GM12878 (cell line): ENCODE results near the gene MTHFD2. TPM values are rescaled to one million over a fixed set of nuclear protein-coding genes. Genes with fewer than 3 reads are reported as not detected.

Experiments
- ATAC-seq: fragments of 200-7000 bp; cut with Tn5 transposase; 3 replicates; pipeline ENCODE4 v1.9.1; 2020; ENCODE audit warnings: mild to moderate bottlenecking, moderate library complexity
- BruUV-seq: library from RNA; stranded (reverse); fragments of 400-500 nt; replicated peaks from 2 replicates; lab custom pipeline; 2021; lab: Mats Ljungman, UMichigan
- CTCF ChIA-PET: fragments of 300-600 bp; sonication (Branson Sonifier 250); formaldehyde crosslinking; extraction: SDS; loops from one replicate; lab custom pipeline; 2021; ENCODE audit warnings: inconsistent platforms; lab: Yijun Ruan, JAX
- POLR2A ChIA-PET: fragments of 350-600 bp; formaldehyde crosslinking; extraction: SDS; loops from one replicate; lab custom pipeline; 2021; ENCODE audit warnings: inconsistent platforms; lab: Charles Lee
- RAD21 ChIA-PET: fragments of 300-600 bp; sonication (Branson Sonifier 250); formaldehyde crosslinking; loops from one replicate; lab custom pipeline; 2023; ENCODE audit warnings: antibody characterized with exemption; ENCODE audit not compliant: unreplicated experiment; lab: Charles Lee
- SMC1A ChIA-PET: fragments of 300-600 bp; sonication (Branson Sonifier 250); formaldehyde crosslinking; loops from one replicate; lab custom pipeline; 2023; ENCODE audit not compliant: unreplicated experiment, uncharacterized antibody; lab: Charles Lee
- DNase-seq: peaks from one replicate; pipeline ENCODE4 v3.0.0-alpha.2; 2011; ENCODE audit warnings: low read depth, low spot score
- FAIRE-seq: peaks from 3 replicates; lab custom pipeline; 2011; peaks lifted over from hg19 to GRCh38; lab: Jason Lieb, UNC
- H2AFZ ChIP-seq: 2 replicates; pipeline ENCODE4 v1.6.0; 2011; ENCODE audit warnings: low read depth, low read length, control low read depth; ENCODE audit not compliant: control insufficient read depth
- H3K27ac ChIP-seq: 2 replicates; pipeline ENCODE4 v1.5.1; 2011; ENCODE audit warnings: control low read depth; ENCODE audit not compliant: control insufficient read depth, insufficient read depth
- H3K27me3 ChIP-seq, 2 experiments: replicated peaks in 1 of 2; 2 replicates each; pipeline versions ENCODE4 v1.6.0 to v1.6.1; 2011; ENCODE audit warnings: low read length in 1 of 2; ENCODE audit not compliant: control insufficient read depth in 2 of 2, insufficient read depth in 2 of 2
- H3K36me3 ChIP-seq, 2 experiments: 2 replicates each; pipeline ENCODE4 v1.5.1; 2011; ENCODE audit warnings: low read length in 1 of 2; ENCODE audit not compliant: control insufficient read depth in 2 of 2, insufficient read depth in 2 of 2
- H3K4me1 ChIP-seq: 2 replicates; pipeline ENCODE4 v1.6.1; 2011; ENCODE audit warnings: mild to moderate bottlenecking, low read length, moderate library complexity, mixed read lengths; ENCODE audit not compliant: control insufficient read depth, insufficient read depth
- H3K4me2 ChIP-seq: 2 replicates; pipeline ENCODE4 v1.6.0; 2011; ENCODE audit warnings: control low read depth; ENCODE audit not compliant: control insufficient read depth, insufficient read depth
- H3K4me3 ChIP-seq: fragments of 200-600 bp; sonication (generic); 2 replicates; pipeline ENCODE4 v1.5.1; 2016
- H3K79me2 ChIP-seq: 2 replicates; pipeline ENCODE4 v1.6.0; 2011; ENCODE audit warnings: low read length; ENCODE audit not compliant: control insufficient read depth, insufficient read depth
- H3K9ac ChIP-seq: 2 replicates; pipeline ENCODE4 v1.8.0; 2011; ENCODE audit warnings: low read length, control low read depth, mixed read lengths; ENCODE audit not compliant: control insufficient read depth, insufficient read depth
- H3K9me3 ChIP-seq: replicated peaks from 3 replicates; pipeline ENCODE4 v1.5.1; 2011; ENCODE audit warnings: mild to moderate bottlenecking, low read length; ENCODE audit not compliant: control insufficient read depth, insufficient read depth
- H4K20me1 ChIP-seq: 2 replicates; pipeline ENCODE4 v1.6.0; 2011; ENCODE audit not compliant: control insufficient read depth, insufficient read depth
- BHLHE40 ChIP-seq, 2 experiments: fragments of 450-650 bp in 1 of 2; IDR thresholded peaks; 2 replicates each; pipeline ENCODE4 v1.6.1; 2011 to 2017; ENCODE audit warnings: low read depth in 2 of 2, borderline replicate concordance in 1 of 2, improper control_type of control experiment in 1 of 2, low read length in 1 of 2, mild to moderate bottlenecking in 1 of 2
- BRCA1 ChIP-seq: IDR thresholded peaks from 2 replicates; pipeline ENCODE4 v1.6.1; 2011; ENCODE audit warnings: low read depth, low read length, improper control_type of control experiment
- IKZF1 ChIP-seq: fragments of 450-650 bp; conservative IDR thresholded peaks from 2 replicates; pipeline ENCODE4 v1.6.1; 2017; ENCODE audit warnings: antibody characterized with exemption, mild to moderate bottlenecking
- IKZF2 ChIP-seq, 2 experiments: fragments of 450-650 bp; IDR thresholded peaks; 2 replicates each; pipeline ENCODE4 v1.6.1; 2017; ENCODE audit warnings: mild to moderate bottlenecking in 2 of 2, moderate library complexity in 2 of 2
- NBN ChIP-seq: fragments of 450-650 bp; IDR thresholded peaks from 2 replicates; pipeline ENCODE4 v1.6.1; 2016
- SPI1 ChIP-seq: IDR thresholded peaks from 2 replicates; pipeline ENCODE4 v1.6.1; 2011; ENCODE audit warnings: low read depth, mild to moderate bottlenecking, low read length, moderate library complexity, borderline replicate concordance; ENCODE audit not compliant: insufficient read depth
- TCF12 ChIP-seq: IDR thresholded peaks from 2 replicates; pipeline ENCODE4 v1.6.1; 2011; ENCODE audit warnings: low read depth, mild to moderate bottlenecking, low read length
- ZNF24 ChIP-seq: fragments of 450-650 bp; IDR thresholded peaks from 2 replicates; pipeline ENCODE4 v1.6.1; 2017; ENCODE audit warnings: antibody characterized with exemption, mild to moderate bottlenecking
- WGBS: methylation state at CpG from one replicate; pipeline ENCODE4 v1.1.6; 2016; ENCODE audit warnings: low lambda C conversion rate; ENCODE audit not compliant: insufficient replicate concordance, insufficient coverage; ENCODE audit errors: missing lambda C conversion rate; 5-methylcytosine and 5-hydroxymethylcytosine counted together
- in situ Hi-C: fragments of 300-500 bp; cut with MboI; formaldehyde crosslinking; loops from 9 replicates; pipeline ENCODE4 v1.14.3; 2018; ENCODE audit warnings: mixed read lengths
- intact Hi-C: fragments of 100-400 bp; cut with micrococcal nuclease; formaldehyde crosslinking; loops from one replicate; pipeline ENCODE4 v1.14.2; 2022; ENCODE audit not compliant: unreplicated experiment
- polyA plus RNA-seq, 11 experiments: library from polyadenylated mRNA; depleted of rRNA in 4 of 11; unstranded in 6 of 11; stranded (reverse) in 5 of 11; fragments of >200 nt; fragmentation: Nextera tagmentation in 4 of 11; fragmentation: Illumina TruSeq in 1 of 11; extraction: Ambion mirVana in 4 of 11; extraction: Trizol in 1 of 11; gene quantifications; 1 replicate in 1 of 11; 2 replicates in 10 of 11; pipeline versions ENCODE4 v1.2.1 to v1.2.3, GENCODE V29; 2011 to 2016; ENCODE audit warnings: inconsistent platforms in 2 of 11, missing spikeins in 2 of 11, low read depth in 1 of 11
- total RNA-seq, 4 experiments: library from RNA; depleted of rRNA in 3 of 4; stranded (reverse); fragments of >200 nt in 3 of 4; fragmentation: Illumina TruSeq in 1 of 4; extraction: Trizol in 1 of 4; gene quantifications; 2 replicates each; pipeline versions ENCODE4 v1.2.1 to v1.2.3, GENCODE V29; 2013 to 2021

The MTHFD2 gene
- total and polyA plus RNA-seq, 10 of the 15 experiments (the other 5 are each of a cell fraction or from before 2014, with no cell fraction given) = 128 to 292 (median 150) TPM

DNA sequence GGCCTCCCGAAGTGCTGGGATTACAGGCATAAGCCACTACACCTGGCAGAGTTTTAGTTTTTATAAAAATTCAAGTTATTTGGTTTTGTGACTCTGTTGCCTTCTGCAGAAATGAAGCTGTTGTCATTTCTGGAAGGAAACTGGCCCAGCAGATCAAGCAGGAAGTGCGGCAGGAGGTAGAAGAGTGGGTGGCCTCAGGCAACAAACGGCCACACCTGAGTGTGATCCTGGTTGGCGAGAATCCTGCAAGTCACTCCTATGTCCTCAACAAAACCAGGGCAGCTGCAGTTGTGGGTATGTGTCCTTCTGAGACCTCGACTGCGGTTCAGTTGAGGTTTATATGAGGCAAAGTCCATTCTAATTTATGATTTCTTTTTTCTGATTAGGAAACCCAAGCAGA lies 7.2 kb downstream of the MTHFD2 start:
- ChIA-PET CTCF (interaction anchor here (0.7 to 3.7 kb wide), 12 partner anchors 11 to 381 kb away, joined by 3 to 15 read pairs (median 6); partner anchors contain the start of genes BOLA3, MOB1A and STAMBP), SMC1A (interaction anchor here (0.8 to 4.3 kb wide), 14 partner anchors 9 to 381 kb away, joined by 3 to 28 read pairs (median 5); partner anchors contain the start of gene MOB1A), POLR2A (interaction anchor here (1.4 to 5.5 kb wide), 4 partner anchors 14 to 91 kb away, joined by 3 to 45 read pairs (median 14); partner anchors contain the start of gene MOB1A), RAD21 (interaction anchor here (0.9 to 3.8 kb wide), 9 partner anchors 9 to 298 kb away, joined by 3 to 20 read pairs (median 4); partner anchors contain the start of genes MOB1A and WBP1)
- H3K9me3 ChIP-seq = no peaks in the 10 kb centered on the region
- peak overlapping the region; percentile 74; the same call in 1 of the 2 replicates for H3K4me2 ChIP-seq
- intact Hi-C loops = no loop called here
- peak overlapping the region; percentile 11; the same call in 1 of the 2 replicates for H3K4me3 ChIP-seq
- H3K9ac ChIP-seq = no peak overlapping the region
- no TSS peak for BruUV-seq
- H2AFZ ChIP-seq = no peak overlapping the region
- peaks cover 25% of the 10 kb centered on the region for H3K4me1 ChIP-seq
- no peaks in the 10 kb centered on the region for H3K27me3 ChIP-seq
- TF ChIP-seq TCF12 (peak; percentile 24; the same call in 1 of the 2 replicates), BHLHE40 (IDR thresholded peaks at IDR 0.05; ENCODE audit: borderline replicate concordance in 1 of 2, low read depth in 2 of 2, low read length in 1 of 2) (peak in 1 of 2 experiments; percentile 39; a peak in 1 of 4 replicates), SPI1 (0 out of 2 replicates have a peak, but pooled peaks have one; percentile 21), IKZF2 (IDR thresholded peaks at IDR 0.05) (peak; percentile 8 to 38; a peak in 1 of 4 replicates), BRCA1 (no peak), IKZF1 (no peak; the same call in 1 of the 2 replicates), NBN (no peak), ZNF24 (no peak)
- DNase-seq (no peak), ATAC-seq (peak; percentile 60), FAIRE-seq (peak; percentile 64)
- peaks cover 3% of the 10 kb centered on the region; the same call in 1 of the 2 replicates for H4K20me1 ChIP-seq
- peaks cover 9 to 30% of the 10 kb centered on the region in 2 experiments; a peak in 3 of 4 replicates for H3K36me3 ChIP-seq
- H3K27ac ChIP-seq = peak overlapping the region; percentile 26
- H3K79me2 ChIP-seq = peaks cover 76% of the 10 kb centered on the region
- in situ Hi-C loops = no loop called here
- under 1% methylated on average over 6 of the region's 6 CpGs for WGBS
